Gastroesophageal sphincter (tissue), 3 donors: ENCODE results near the gene RAPGEFL1.

Source experiments
- POLR2AphosphoS5 ChIP-seq: sonication (generic); formaldehyde crosslinking; IDR thresholded peaks from one replicate; pipeline ENCODE4 v1.6.1; 2017; ENCODE audit warnings: antibody characterized with exemption
- TF ChIP-seq, protein P1 (sequence below), 4 experiments: fragments of 200-600 bp in 2 of 4; fragments of 450-650 bp in 2 of 4; sonication (generic) in 1 of 4; IDR thresholded peaks; one replicate each; pipeline ENCODE4 v1.5.1; 2017 to 2019; ENCODE audit warnings: antibody characterized with exemption in 4 of 4, mild to moderate bottlenecking in 2 of 4, moderate library complexity in 2 of 4

DNA sequence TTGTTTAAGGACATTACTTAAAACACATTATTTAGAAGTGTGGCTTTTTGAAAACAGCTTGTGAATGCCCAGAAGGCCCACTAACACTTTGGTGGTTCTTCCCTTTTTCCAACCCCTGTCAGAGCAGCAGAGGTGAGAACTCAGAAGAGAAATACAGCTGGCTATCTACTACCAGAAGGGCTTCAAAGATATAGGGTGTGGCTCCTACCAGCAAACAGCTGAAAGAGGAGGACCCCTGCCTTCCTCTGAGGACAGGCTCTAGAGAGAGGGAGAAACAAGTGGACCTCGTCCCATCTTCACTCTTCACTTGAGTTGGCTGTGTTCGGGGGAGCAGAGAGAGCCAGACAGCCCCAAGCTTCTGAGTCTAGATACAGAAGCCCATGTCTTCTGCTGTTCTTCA is 6.9 kb upstream of the RAPGEFL1 start:
- TF ChIP-seq, protein P1, sequence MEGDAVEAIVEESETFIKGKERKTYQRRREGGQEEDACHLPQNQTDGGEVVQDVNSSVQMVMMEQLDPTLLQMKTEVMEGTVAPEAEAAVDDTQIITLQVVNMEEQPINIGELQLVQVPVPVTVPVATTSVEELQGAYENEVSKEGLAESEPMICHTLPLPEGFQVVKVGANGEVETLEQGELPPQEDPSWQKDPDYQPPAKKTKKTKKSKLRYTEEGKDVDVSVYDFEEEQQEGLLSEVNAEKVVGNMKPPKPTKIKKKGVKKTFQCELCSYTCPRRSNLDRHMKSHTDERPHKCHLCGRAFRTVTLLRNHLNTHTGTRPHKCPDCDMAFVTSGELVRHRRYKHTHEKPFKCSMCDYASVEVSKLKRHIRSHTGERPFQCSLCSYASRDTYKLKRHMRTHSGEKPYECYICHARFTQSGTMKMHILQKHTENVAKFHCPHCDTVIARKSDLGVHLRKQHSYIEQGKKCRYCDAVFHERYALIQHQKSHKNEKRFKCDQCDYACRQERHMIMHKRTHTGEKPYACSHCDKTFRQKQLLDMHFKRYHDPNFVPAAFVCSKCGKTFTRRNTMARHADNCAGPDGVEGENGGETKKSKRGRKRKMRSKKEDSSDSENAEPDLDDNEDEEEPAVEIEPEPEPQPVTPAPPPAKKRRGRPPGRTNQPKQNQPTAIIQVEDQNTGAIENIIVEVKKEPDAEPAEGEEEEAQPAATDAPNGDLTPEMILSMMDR (IDR thresholded peaks at IDR 0.05) = no peak
- no peak for TF ChIP-seq POLR2AphosphoS5
